HepG2 (cell line): ENCODE measurements around the gene DDX39B. TPM values are rescaled to one million over a fixed set of nuclear protein-coding genes. Genes with fewer than 3 reads are reported as not detected.
A peak's percentile ranks its signal among the peaks of the same experiment; 100 is the strongest.

ENCODE experiments used
- ARNTL ChIP-seq: sonication (generic); formaldehyde crosslinking; IDR thresholded peaks from 2 replicates; pipeline ENCODE4 v1.4.0; 2020; ENCODE audit warnings: mild to moderate bottlenecking, missing genetic modification reagents
- E2F5 ChIP-seq: sonication (generic); formaldehyde crosslinking; conservative IDR thresholded peaks from 2 replicates; pipeline ENCODE4 v1.4.0; 2020; ENCODE audit warnings: missing genetic modification reagents
- FIP1L1 ChIP-seq: fragments of 200-400 bp; formaldehyde crosslinking; IDR thresholded peaks from 2 replicates; pipeline ENCODE4 v1.6.1; 2018; ENCODE audit warnings: low read depth, mild to moderate bottlenecking, low read length, moderate library complexity, borderline replicate concordance; ENCODE audit not compliant: insufficient read depth
- FOXK2 ChIP-seq: fragments of 450-650 bp; IDR thresholded peaks from 2 replicates; pipeline ENCODE4 v1.6.1; 2016
- IRX3 ChIP-seq: sonication (generic); formaldehyde crosslinking; IDR thresholded peaks from 2 replicates; pipeline ENCODE4 v1.8.1; 2023; ENCODE audit warnings: mild to moderate bottlenecking, low read depth, missing genetic modification reagents, borderline replicate concordance
- LCORL ChIP-seq, 2 experiments: fragments of 450-650 bp in 1 of 2; sonication (generic) in 1 of 2; formaldehyde crosslinking in 1 of 2; IDR thresholded peaks; 2 replicates each; pipeline versions ENCODE4 v1.5.0 to v1.6.1; 2017 to 2020; ENCODE audit warnings: antibody characterized with exemption in 1 of 2, missing genetic modification reagents in 1 of 2
- MLLT10 ChIP-seq: sonication (generic); formaldehyde crosslinking; IDR thresholded peaks from 2 replicates; pipeline ENCODE4 v1.4.0; 2020; ENCODE audit warnings: missing genetic modification reagents
- NCOA5 ChIP-seq: sonication (generic); formaldehyde crosslinking; IDR thresholded peaks from 2 replicates; pipeline ENCODE4 v1.4.0; 2020; ENCODE audit warnings: missing genetic modification reagents
- NFAT5 ChIP-seq: sonication (generic); formaldehyde crosslinking; IDR thresholded peaks from 2 replicates; pipeline ENCODE4 v1.4.0; 2020; ENCODE audit warnings: missing genetic modification reagents
- PHF20 ChIP-seq: sonication (generic); formaldehyde crosslinking; IDR thresholded peaks from 2 replicates; pipeline ENCODE4 v1.5.0; 2020; ENCODE audit warnings: mild to moderate bottlenecking, missing genetic modification reagents
- SAFB2 ChIP-seq: sonication (generic); formaldehyde crosslinking; IDR thresholded peaks from 2 replicates; pipeline ENCODE4 v1.5.1; 2020; ENCODE audit warnings: missing genetic modification reagents, low read depth, mild to moderate bottlenecking, borderline replicate concordance
- SMYD3 ChIP-seq: sonication (generic); formaldehyde crosslinking; IDR thresholded peaks from 2 replicates; pipeline ENCODE4 v1.8.1; 2023; ENCODE audit warnings: mild to moderate bottlenecking, missing genetic modification reagents
- SP2 ChIP-seq: sonication (generic); formaldehyde crosslinking; IDR thresholded peaks from 2 replicates; pipeline ENCODE4 v1.5.1; 2020; ENCODE audit warnings: mild to moderate bottlenecking, missing genetic modification reagents
- TFE3 ChIP-seq: IDR thresholded peaks from 2 replicates; pipeline ENCODE4 v1.6.1; 2016
- TSC22D2 ChIP-seq: sonication (generic); formaldehyde crosslinking; IDR thresholded peaks from 2 replicates; pipeline ENCODE4 v1.5.1; 2020; ENCODE audit warnings: missing genetic modification reagents, mild to moderate bottlenecking, borderline replicate concordance
- ZNF556 ChIP-seq: sonication (generic); formaldehyde crosslinking; IDR thresholded peaks from 2 replicates; pipeline ENCODE4 v1.4.0; 2020; ENCODE audit warnings: mild to moderate bottlenecking, missing genetic modification reagents, borderline replicate concordance
- ZNF558 ChIP-seq: sonication (generic); formaldehyde crosslinking; IDR thresholded peaks from 2 replicates; pipeline ENCODE4 v1.9.0; 2022; ENCODE audit warnings: mild to moderate bottlenecking, missing genetic modification reagents, borderline replicate concordance
- ZNF839 ChIP-seq: sonication (generic); formaldehyde crosslinking; IDR thresholded peaks from 2 replicates; pipeline ENCODE4 v1.4.0; 2020; ENCODE audit warnings: missing genetic modification reagents, mild to moderate bottlenecking, borderline replicate concordance
- polyA plus RNA-seq, 8 experiments: library from polyadenylated mRNA; depleted of rRNA in 3 of 8; stranded (reverse) in 7 of 8; unstranded in 1 of 8; fragments of >200 nt; fragmentation: Illumina TruSeq in 4 of 8; extraction: Trizol in 4 of 8; gene quantifications; 2 replicates each; pipeline versions ENCODE4 v1.2.1 to v1.2.3, GENCODE V29; 2011 to 2016; ENCODE audit warnings: low read depth in 4 of 8, missing spikeins in 1 of 8, mixed read lengths in 1 of 8; ENCODE audit not compliant: insufficient read depth in 1 of 8
- total RNA-seq, 5 experiments: library from RNA; depleted of rRNA; stranded (reverse); fragments of >200 nt; fragmentation: Illumina TruSeq; extraction: Trizol; gene quantifications; 2 replicates each; pipeline ENCODE4 v1.2.3, GENCODE V29; 2016; ENCODE audit warnings: low read depth in 1 of 5
- TF ChIP-seq, protein P1 (sequence below): sonication (generic); formaldehyde crosslinking; IDR thresholded peaks from 2 replicates; pipeline ENCODE4 v1.4.0; 2020; ENCODE audit warnings: missing genetic modification reagents, borderline replicate concordance

The DDX39B gene
- total and polyA plus RNA-seq, 2 of the 13 experiments (the other 11 are each of a cell fraction or from before 2014, with no cell fraction given) = 570 to 678 TPM

GRCh38 chr6:31546958-31547726 lies 5.3 kb upstream of the DDX39B start, which contains the start of gene NFKBIL1 (continued):
- TF ChIP-seq ZNF558 (CRISPR knock-in tag) (peak; percentile 64; the same call in 1 of the 2 replicates), SMYD3 (CRISPR knock-in tag) (0 out of 2 replicates have a peak, but pooled peaks have one; percentile 61), TSC22D2 (CRISPR knock-in tag) (peak; percentile 38; the same call in 1 of the 2 replicates), FOXK2 (peak; percentile 22; the same call in 1 of the 2 replicates), E2F5 (CRISPR knock-in tag) (peak; percentile 47; the same call in 1 of the 2 replicates), LCORL (IDR thresholded peaks at IDR 0.05) (peak; percentile 56; the same call in 1 of the 2 replicates), LCORL (CRISPR knock-in tag; IDR thresholded peaks at IDR 0.05) (no peak), SP2 (CRISPR knock-in tag) (peak; percentile 80), TFE3 (no peak; the same call in 1 of the 2 replicates), ARNTL (CRISPR knock-in tag) (peak; percentile 51; the same call in 1 of the 2 replicates), ZNF839 (CRISPR knock-in tag) (no peak), NFAT5 (CRISPR knock-in tag) (no peak), FIP1L1 (no peak), PHF20 (peak; percentile 91), IRX3 (CRISPR knock-in tag) (no peak), SAFB2 (CRISPR knock-in tag) (no peak; the same call in 1 of the 2 replicates), NCOA5 (CRISPR knock-in tag) (no peak), MLLT10 (no peak), ZNF556 (peak; percentile 54; the same call in 1 of the 2 replicates)
- TF ChIP-seq, protein P1, sequence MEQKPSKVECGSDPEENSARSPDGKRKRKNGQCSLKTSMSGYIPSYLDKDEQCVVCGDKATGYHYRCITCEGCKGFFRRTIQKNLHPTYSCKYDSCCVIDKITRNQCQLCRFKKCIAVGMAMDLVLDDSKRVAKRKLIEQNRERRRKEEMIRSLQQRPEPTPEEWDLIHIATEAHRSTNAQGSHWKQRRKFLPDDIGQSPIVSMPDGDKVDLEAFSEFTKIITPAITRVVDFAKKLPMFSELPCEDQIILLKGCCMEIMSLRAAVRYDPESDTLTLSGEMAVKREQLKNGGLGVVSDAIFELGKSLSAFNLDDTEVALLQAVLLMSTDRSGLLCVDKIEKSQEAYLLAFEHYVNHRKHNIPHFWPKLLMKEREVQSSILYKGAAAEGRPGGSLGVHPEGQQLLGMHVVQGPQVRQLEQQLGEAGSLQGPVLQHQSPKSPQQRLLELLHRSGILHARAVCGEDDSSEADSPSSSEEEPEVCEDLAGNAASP (CRISPR knock-in tag) = peak; percentile 32
